Loucy (cell line): ENCODE measurements around the gene RESP18.

Source experiments
- EZH2phosphoT487 ChIP-seq: fragments of 200-600 bp; IDR thresholded peaks from 2 replicates; pipeline ENCODE4 v1.6.1; 2018; ENCODE audit warnings: antibody characterized with exemption, mild to moderate bottlenecking, moderate library complexity, borderline replicate concordance
- TF ChIP-seq, protein P1 (sequence below): fragments of 200-600 bp; sonication (generic); conservative IDR thresholded peaks from 2 replicates; pipeline ENCODE4 v1.5.1; 2014; ENCODE audit warnings: mild to moderate bottlenecking, antibody characterized with exemption, low read length

DNA sequence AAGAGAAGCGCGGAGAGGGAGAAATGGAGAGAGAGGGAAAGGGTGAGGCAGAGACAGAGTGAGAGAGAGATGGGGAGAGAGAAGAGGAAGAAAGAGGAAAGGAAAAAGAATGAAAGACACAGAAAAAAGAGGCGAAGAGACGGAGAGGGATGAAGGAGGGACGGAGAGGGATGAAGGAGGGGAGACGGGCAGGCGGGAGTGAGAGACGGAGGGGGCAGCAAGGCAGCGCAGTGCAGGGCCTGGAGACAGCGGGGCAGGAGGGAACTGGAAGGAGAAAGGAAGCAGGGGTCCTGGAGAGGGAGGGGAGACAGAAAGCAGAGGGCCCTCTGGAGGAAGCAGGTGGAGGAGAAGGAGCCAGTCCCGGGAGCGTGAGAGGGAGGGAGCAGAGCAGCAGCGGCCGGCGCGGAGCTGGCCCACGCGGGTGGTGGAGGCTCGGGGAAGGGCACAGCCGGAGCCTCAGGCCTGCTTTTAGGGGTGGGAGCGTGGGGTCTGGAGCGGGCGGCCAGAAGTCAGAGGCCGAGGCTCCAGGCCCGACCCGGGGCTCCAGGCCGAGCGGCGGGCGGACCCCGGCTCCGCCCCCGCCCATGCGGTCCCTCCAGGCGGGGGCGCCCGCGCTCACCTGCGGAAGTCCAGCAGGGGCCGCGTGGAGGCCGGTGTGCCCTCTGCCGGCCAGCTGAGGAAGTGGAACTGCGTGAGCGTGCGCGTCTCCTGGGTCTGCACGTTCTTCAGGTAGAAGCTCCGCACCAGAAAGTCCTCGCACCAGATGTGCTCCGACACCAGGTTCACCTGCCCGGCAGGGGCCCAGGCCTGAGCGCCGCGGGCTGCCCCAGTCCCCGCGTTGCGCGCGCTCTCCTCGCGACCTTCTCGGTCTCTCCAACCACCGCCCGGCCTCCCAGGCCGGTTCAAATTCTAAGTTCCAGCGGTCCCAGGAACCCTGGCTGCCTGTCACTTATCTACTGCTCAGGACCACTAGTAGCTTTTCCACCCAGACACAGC lies 37.9 kb downstream of the RESP18 start:
- TF ChIP-seq, protein P1, sequence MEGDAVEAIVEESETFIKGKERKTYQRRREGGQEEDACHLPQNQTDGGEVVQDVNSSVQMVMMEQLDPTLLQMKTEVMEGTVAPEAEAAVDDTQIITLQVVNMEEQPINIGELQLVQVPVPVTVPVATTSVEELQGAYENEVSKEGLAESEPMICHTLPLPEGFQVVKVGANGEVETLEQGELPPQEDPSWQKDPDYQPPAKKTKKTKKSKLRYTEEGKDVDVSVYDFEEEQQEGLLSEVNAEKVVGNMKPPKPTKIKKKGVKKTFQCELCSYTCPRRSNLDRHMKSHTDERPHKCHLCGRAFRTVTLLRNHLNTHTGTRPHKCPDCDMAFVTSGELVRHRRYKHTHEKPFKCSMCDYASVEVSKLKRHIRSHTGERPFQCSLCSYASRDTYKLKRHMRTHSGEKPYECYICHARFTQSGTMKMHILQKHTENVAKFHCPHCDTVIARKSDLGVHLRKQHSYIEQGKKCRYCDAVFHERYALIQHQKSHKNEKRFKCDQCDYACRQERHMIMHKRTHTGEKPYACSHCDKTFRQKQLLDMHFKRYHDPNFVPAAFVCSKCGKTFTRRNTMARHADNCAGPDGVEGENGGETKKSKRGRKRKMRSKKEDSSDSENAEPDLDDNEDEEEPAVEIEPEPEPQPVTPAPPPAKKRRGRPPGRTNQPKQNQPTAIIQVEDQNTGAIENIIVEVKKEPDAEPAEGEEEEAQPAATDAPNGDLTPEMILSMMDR = peak; percentile 92
- TF ChIP-seq EZH2phosphoT487 = no peak
